ENCODE measurements around the gene L3MBTL4.

Gene L3MBTL4

GRCh38 chr18:6004119-6004518, 410.6 kb downstream of the L3MBTL4 start:
- ChIA-PET CTCF (interaction anchor here (0.9 kb wide), 1 partner anchor 25 kb away, joined by 3 read pairs; no protein-coding TSS in a partner anchor), POLR2A (no interaction called here)
- TF ChIP-seq CTCF (IDR thresholded peaks at IDR 0.05; ENCODE audit: control extremely low read depth, extremely low read depth, low read depth, missing control alignments) = no peak

GRCh38 chr18:6001867-6002266, 412.8 kb downstream of the L3MBTL4 start:
- CTCF ChIA-PET = interaction anchor here (2.5 kb wide), 1 partner anchor 20 kb away, joined by 6 read pairs; no protein-coding TSS in a partner anchor
- no peak for DNase-seq (ENCODE audit: extremely low spot score)
- POLR2A ChIA-PET = no interaction called here
- no peak for TF ChIP-seq CTCF (IDR thresholded peaks at IDR 0.05; ENCODE audit: control extremely low read depth, extremely low read depth, low read depth, missing control alignments)

More at GRCh38 chr18:6004119-6004518, 410.6 kb downstream of the L3MBTL4 start:
- no peak for DNase-seq (ENCODE audit: extremely low spot score)

- TF ChIP-seq CTCF (IDR thresholded peaks at IDR 0.05; ENCODE audit: control extremely low read depth, extremely low read depth, low read depth, missing control alignments) = no peak
- POLR2A ChIA-PET = no interaction called here
- peak; percentile 37 for DNase-seq (ENCODE audit: extremely low spot score)
- CTCF ChIA-PET = no interaction called here
Measured at GRCh38 chr18:5998907-5999306, 415.8 kb downstream of the L3MBTL4 start.

- DNase-seq (ENCODE audit: extremely low spot score) = no peak
- ChIA-PET CTCF (no interaction called here), POLR2A (no interaction called here)
- no peak for TF ChIP-seq CTCF (IDR thresholded peaks at IDR 0.05; ENCODE audit: control extremely low read depth, extremely low read depth, low read depth, missing control alignments)
Measured at GRCh38 chr18:5998166-5998881, 416.4 kb downstream of the L3MBTL4 start.

- ChIA-PET POLR2A (no interaction called here), CTCF (interaction anchor here (1.0 to 3.1 kb wide), 3 partner anchors 10 to 20 kb away, joined by 3 to 14 read pairs (median 5); no protein-coding TSS in a partner anchor)
- TF ChIP-seq CTCF (IDR thresholded peaks at IDR 0.05; ENCODE audit: control extremely low read depth, extremely low read depth, low read depth, missing control alignments) = no peak
- DNase-seq (ENCODE audit: extremely low spot score) = no peak
Measured at GRCh38 chr18:5997361-5997760, 417.4 kb downstream of the L3MBTL4 start.

- TF ChIP-seq CTCF (IDR thresholded peaks at IDR 0.05; ENCODE audit: control extremely low read depth, extremely low read depth, low read depth, missing control alignments) = no peak
- ChIA-PET CTCF (interaction anchor here (1.6 to 3.1 kb wide), 3 partner anchors 9 to 16 kb away, joined by 5 to 14 read pairs (median 6); no protein-coding TSS in a partner anchor), POLR2A (no interaction called here)
- DNase-seq (ENCODE audit: extremely low spot score) = no peak
Measured at GRCh38 chr18:5995626-5996025, 419.1 kb downstream of the L3MBTL4 start.
